ENCODE data around the gene HTR5A.

The HTR5A gene

GRCh38 chr7:155094636-155095135 is 24.6 kb downstream of the HTR5A start:
- CTCF ChIA-PET = no interaction called here
- TF ChIP-seq, protein P1, sequence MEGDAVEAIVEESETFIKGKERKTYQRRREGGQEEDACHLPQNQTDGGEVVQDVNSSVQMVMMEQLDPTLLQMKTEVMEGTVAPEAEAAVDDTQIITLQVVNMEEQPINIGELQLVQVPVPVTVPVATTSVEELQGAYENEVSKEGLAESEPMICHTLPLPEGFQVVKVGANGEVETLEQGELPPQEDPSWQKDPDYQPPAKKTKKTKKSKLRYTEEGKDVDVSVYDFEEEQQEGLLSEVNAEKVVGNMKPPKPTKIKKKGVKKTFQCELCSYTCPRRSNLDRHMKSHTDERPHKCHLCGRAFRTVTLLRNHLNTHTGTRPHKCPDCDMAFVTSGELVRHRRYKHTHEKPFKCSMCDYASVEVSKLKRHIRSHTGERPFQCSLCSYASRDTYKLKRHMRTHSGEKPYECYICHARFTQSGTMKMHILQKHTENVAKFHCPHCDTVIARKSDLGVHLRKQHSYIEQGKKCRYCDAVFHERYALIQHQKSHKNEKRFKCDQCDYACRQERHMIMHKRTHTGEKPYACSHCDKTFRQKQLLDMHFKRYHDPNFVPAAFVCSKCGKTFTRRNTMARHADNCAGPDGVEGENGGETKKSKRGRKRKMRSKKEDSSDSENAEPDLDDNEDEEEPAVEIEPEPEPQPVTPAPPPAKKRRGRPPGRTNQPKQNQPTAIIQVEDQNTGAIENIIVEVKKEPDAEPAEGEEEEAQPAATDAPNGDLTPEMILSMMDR (conservative IDR thresholded peaks at IDR 0.05; ENCODE audit: low read depth) = no peak
- POLR2A ChIA-PET (ENCODE audit: low non-redundant PET) = no interaction called here
- H3K27ac ChIP-seq = no peak overlapping the region
- no peak for DNase-seq (ENCODE audit: low spot score)

DNA sequence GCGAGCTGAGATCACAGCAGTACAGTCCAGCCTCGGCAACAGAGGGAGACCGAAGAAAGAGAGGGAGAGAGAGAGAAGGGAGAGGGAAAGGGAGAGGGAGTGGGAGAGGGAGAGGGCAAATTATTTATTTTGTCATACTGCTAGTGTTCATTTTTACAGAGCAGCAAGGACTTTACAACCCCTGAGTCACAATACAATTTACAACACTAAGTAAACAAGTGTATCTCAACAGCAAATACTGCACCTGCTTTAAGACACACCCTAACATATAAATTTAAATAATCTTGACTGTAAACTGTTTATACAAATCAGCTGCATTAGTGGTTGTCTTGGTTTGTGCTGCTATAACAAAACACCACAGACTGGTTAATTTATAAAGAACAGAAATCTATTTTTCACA is 27.2 kb downstream of the HTR5A start:
- POLR2A ChIA-PET (ENCODE audit: low non-redundant PET) = no interaction called here
- no peak overlapping the region for H3K27ac ChIP-seq
- CTCF ChIA-PET = no interaction called here
- no peak for DNase-seq (ENCODE audit: low spot score)
- TF ChIP-seq, protein P1 (conservative IDR thresholded peaks at IDR 0.05; ENCODE audit: low read depth) = no peak

- POLR2A ChIA-PET (ENCODE audit: low non-redundant PET) = no interaction called here
- H3K27ac ChIP-seq = no peak overlapping the region
- TF ChIP-seq, protein P1 (conservative IDR thresholded peaks at IDR 0.05; ENCODE audit: low read depth) = no peak
- DNase-seq (ENCODE audit: low spot score) = no peak
- CTCF ChIA-PET = no interaction called here
Measured at GRCh38 chr7:155103839-155104238, 33.7 kb downstream of the HTR5A start.

GRCh38 chr7:155104913-155105312 is 34.8 kb downstream of the HTR5A start:
- H3K27ac ChIP-seq = no peak overlapping the region
- POLR2A ChIA-PET (ENCODE audit: low non-redundant PET) = no interaction called here
- CTCF ChIA-PET = no interaction called here
- DNase-seq (ENCODE audit: low spot score) = no peak
- TF ChIP-seq, protein P1 (conservative IDR thresholded peaks at IDR 0.05; ENCODE audit: low read depth) = no peak

DNA sequence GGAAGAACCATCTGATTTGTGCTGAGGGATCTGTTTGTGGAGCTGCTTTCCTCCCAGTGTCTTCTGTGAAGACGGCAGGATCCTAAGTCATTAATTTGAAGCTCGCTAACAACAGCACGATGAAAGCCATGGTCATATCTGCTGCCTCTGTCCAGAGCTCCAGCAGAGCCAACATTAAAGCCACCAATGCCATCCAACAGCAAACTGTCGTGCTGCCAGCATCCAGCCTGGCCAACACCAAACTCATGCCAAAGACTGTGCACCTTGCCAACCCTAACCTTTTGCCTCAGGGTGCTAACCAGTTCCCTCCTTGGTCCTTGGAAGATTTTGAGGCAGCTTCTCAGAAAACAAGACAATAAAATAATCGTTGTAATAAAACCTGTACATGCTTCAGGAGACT is 36.2 kb downstream of the HTR5A start:
- ChIA-PET CTCF (no interaction called here), POLR2A (ENCODE audit: low non-redundant PET) (no interaction called here)

DNA sequence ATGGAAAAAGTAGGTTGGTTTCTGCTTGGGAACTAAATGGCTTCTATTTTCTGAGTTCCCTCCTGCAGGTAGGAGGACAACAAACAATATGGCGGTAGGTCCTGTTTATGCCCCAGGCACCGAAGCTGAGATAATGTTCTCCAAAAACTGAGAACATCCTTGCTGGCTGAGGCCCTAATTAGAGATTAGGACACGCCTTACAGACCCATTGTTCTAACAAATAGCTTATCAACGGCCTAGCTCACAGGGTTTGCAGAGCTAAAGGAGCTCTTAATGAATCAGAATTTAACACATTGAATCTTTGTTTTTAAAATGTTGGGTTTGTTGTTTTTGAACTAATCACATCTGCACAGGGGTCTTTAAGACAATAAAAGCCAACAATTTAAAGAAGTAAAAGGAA is 37.0 kb downstream of the HTR5A start:
- CTCF ChIA-PET = interaction anchor here (0.6 kb wide), 1 partner anchor 274 kb away, joined by 3 read pairs; no protein-coding TSS in a partner anchor
- TF ChIP-seq, protein P1 (conservative IDR thresholded peaks at IDR 0.05; ENCODE audit: low read depth) = no peak
- no peak for DNase-seq (ENCODE audit: low spot score)

More for the DNA sequence above, 36.2 kb downstream of the HTR5A start:
- no peak overlapping the region for H3K27ac ChIP-seq
- TF ChIP-seq, protein P1 (conservative IDR thresholded peaks at IDR 0.05; ENCODE audit: low read depth) = no peak
- no peak for DNase-seq (ENCODE audit: low spot score)

More for the DNA sequence above, 37.0 kb downstream of the HTR5A start:
- POLR2A ChIA-PET (ENCODE audit: low non-redundant PET) = no interaction called here
- no peak overlapping the region for H3K27ac ChIP-seq
